Rectal smooth muscle tissue (tissue), 1 donor: Measurements from ENCODE around the gene FAM110D.

ENCODE experiments used
- H3K27ac ChIP-seq: one replicate; pipeline ENCODE4 v1.7.0; 2013; ENCODE audit warnings: low read depth, low read length, inconsistent platforms
- H3K27me3 ChIP-seq: one replicate; pipeline ENCODE4 v1.7.0; 2013; ENCODE audit warnings: low read length; ENCODE audit not compliant: control insufficient read depth, insufficient read depth
- H3K36me3 ChIP-seq: one replicate; pipeline ENCODE4 v1.7.0; 2013; ENCODE audit warnings: low read length; ENCODE audit not compliant: control insufficient read depth, insufficient read depth
- H3K4me1 ChIP-seq: one replicate; pipeline ENCODE4 v1.7.0; 2013; ENCODE audit warnings: low read length; ENCODE audit not compliant: control insufficient read depth, insufficient read depth
- H3K4me3 ChIP-seq: one replicate; pipeline ENCODE4 v1.7.0; 2013; ENCODE audit warnings: low read length
- H3K9ac ChIP-seq: one replicate; pipeline ENCODE4 v1.7.0; 2013; ENCODE audit warnings: low read length

Gene FAM110D

GRCh38 chr1:26190373-26190987 is 31.6 kb downstream of the FAM110D start, which contains the start of gene CATSPER4:
TSS of gene CATSPER4 (plus strand) at chr1:26190602. CDS start at chr1:26190628, 26 bp downstream.
- H3K36me3 ChIP-seq: no peaks in the 10 kb centered on the region
- no peak within 1 kb of the TSS for H3K27ac ChIP-seq
- no peaks in the 10 kb centered on the region for H3K27me3 ChIP-seq
- H3K4me1 ChIP-seq: no peaks in the 10 kb centered on the region
- no peak within 1 kb of the TSS for H3K4me3 ChIP-seq
- no peak within 1 kb of the TSS for H3K9ac ChIP-seq

- no peaks in the 10 kb centered on the region for H3K36me3 ChIP-seq
- H3K27me3 ChIP-seq: no peaks in the 10 kb centered on the region
- H3K4me3 ChIP-seq: no peak overlapping the region
- H3K27ac ChIP-seq: no peak overlapping the region
- H3K9ac ChIP-seq: no peak overlapping the region
- H3K4me1 ChIP-seq: no peaks in the 10 kb centered on the region
Measured at GRCh38 chr1:26191739-26192138, 32.9 kb downstream of the FAM110D start.

- Histone ChIP-seq H3K4me3 (no peak overlapping the region), H3K4me1 (no peaks in the 10 kb centered on the region), H3K27ac (no peak overlapping the region), H3K27me3 (no peaks in the 10 kb centered on the region), H3K9ac (no peak overlapping the region), H3K36me3 (no peaks in the 10 kb centered on the region)
Measured at GRCh38 chr1:26195805-26196204, 36.9 kb downstream of the FAM110D start.

- H3K27ac ChIP-seq: no peak overlapping the region
- H3K4me1 ChIP-seq: no peaks in the 10 kb centered on the region
- no peaks in the 10 kb centered on the region for H3K36me3 ChIP-seq
- no peaks in the 10 kb centered on the region for H3K27me3 ChIP-seq
- no peak overlapping the region for H3K9ac ChIP-seq
- no peak overlapping the region for H3K4me3 ChIP-seq
Measured at GRCh38 chr1:26197301-26197700, 38.4 kb downstream of the FAM110D start.

GRCh38 chr1:26197813-26198212 is 38.9 kb downstream of the FAM110D start:
- H3K27ac ChIP-seq: no peak overlapping the region
- H3K36me3 ChIP-seq: no peaks in the 10 kb centered on the region
- no peak overlapping the region for H3K4me3 ChIP-seq
- H3K4me1 ChIP-seq: no peaks in the 10 kb centered on the region
- no peak overlapping the region for H3K9ac ChIP-seq
- H3K27me3 ChIP-seq: no peaks in the 10 kb centered on the region

GRCh38 chr1:26200413-26200812 is 41.5 kb downstream of the FAM110D start:
- Histone ChIP-seq H3K4me3 (no peak overlapping the region), H3K4me1 (no peaks in the 10 kb centered on the region), H3K36me3 (no peaks in the 10 kb centered on the region), H3K9ac (no peak overlapping the region), H3K27me3 (no peaks in the 10 kb centered on the region), H3K27ac (no peak overlapping the region)

GRCh38 chr1:26203642-26204318 is 44.9 kb downstream of the FAM110D start:
- Histone ChIP-seq H3K27ac (no peak overlapping the region), H3K9ac (no peak overlapping the region), H3K27me3 (no peaks in the 10 kb centered on the region), H3K36me3 (no peaks in the 10 kb centered on the region), H3K4me1 (no peaks in the 10 kb centered on the region), H3K4me3 (no peak overlapping the region)

GRCh38 chr1:26210147-26210870 is 51.4 kb downstream of the FAM110D start:
- Histone ChIP-seq H3K27me3 (no peaks in the 10 kb centered on the region), H3K4me3 (no peak overlapping the region), H3K36me3 (no peaks in the 10 kb centered on the region), H3K9ac (no peak overlapping the region), H3K27ac (no peak overlapping the region), H3K4me1 (no peaks in the 10 kb centered on the region)

GRCh38 chr1:26212726-26213125 is 53.8 kb downstream of the FAM110D start:
- no peak overlapping the region for H3K4me3 ChIP-seq
- H3K27me3 ChIP-seq: no peaks in the 10 kb centered on the region
- no peaks in the 10 kb centered on the region for H3K36me3 ChIP-seq
- H3K9ac ChIP-seq: no peak overlapping the region
- H3K27ac ChIP-seq: no peak overlapping the region
- no peaks in the 10 kb centered on the region for H3K4me1 ChIP-seq

- Histone ChIP-seq H3K9ac (no peak overlapping the region), H3K27me3 (no peaks in the 10 kb centered on the region), H3K4me3 (no peak overlapping the region), H3K4me1 (no peaks in the 10 kb centered on the region), H3K36me3 (no peaks in the 10 kb centered on the region), H3K27ac (no peak overlapping the region)
Measured at GRCh38 chr1:26213335-26213905, 54.5 kb downstream of the FAM110D start.
